GM08714 (cell line): Measurements from ENCODE around the gene TP53BP1.

ENCODE experiments used
- H3K4me3 ChIP-seq: fragments of 200-500 bp; sonication (Bioruptor generic); 2 replicates; pipeline ENCODE4 v1.5.1; 2014; ENCODE audit warnings: mild to moderate bottlenecking, low read length, inconsistent platforms
- ZNF274 ChIP-seq: IDR thresholded peaks from 2 replicates; pipeline ENCODE4 v1.6.1; 2012; ENCODE audit warnings: mild to moderate bottlenecking, low read depth, low read length

The TP53BP1 gene

DNA sequence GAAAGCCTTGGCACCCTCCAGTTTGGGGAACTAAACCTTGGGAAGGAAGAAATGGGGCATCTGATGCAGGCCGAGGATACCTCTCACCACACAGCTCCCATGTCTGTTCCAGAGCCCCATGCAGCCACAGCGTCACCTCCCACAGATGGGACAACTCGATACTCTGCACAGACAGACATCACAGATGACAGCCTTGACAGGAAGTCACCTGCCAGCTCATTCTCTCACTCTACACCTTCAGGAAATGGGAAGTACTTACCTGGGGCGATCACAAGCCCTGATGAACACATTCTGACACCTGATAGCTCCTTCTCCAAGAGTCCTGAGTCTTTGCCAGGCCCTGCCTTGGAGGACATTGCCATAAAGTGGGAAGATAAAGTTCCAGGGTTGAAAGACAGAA, 32.2 kb upstream of the TP53BP1 start:
- no peak for TF ChIP-seq ZNF274
- H3K4me3 ChIP-seq, result no peak overlapping the region

DNA sequence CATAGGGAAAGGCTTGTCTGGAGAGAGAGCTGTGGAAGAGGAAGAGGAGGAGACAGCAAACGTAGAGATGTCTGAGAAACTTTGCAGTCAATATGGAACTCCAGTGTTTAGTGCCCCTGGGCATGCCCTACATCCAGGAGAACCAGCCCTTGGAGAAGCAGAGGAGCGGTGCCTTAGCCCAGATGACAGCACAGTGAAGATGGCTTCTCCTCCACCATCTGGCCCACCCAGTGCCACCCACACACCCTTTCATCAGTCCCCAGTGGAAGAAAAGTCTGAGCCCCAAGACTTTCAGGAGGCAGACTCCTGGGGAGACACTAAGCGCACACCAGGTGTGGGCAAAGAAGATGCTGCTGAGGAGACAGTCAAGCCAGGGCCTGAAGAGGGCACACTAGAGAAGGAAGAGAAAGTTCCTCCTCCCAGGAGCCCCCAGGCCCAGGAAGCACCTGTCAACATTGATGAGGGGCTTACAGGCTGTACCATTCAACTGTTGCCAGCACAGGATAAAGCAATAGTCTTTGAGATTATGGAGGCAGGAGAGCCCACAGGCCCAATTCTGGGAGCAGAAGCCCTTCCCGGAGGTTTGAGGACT, 31.4 kb upstream of the TP53BP1 start:
- H3K4me3 ChIP-seq, result no peak overlapping the region
- TF ChIP-seq ZNF274, result no peak

DNA sequence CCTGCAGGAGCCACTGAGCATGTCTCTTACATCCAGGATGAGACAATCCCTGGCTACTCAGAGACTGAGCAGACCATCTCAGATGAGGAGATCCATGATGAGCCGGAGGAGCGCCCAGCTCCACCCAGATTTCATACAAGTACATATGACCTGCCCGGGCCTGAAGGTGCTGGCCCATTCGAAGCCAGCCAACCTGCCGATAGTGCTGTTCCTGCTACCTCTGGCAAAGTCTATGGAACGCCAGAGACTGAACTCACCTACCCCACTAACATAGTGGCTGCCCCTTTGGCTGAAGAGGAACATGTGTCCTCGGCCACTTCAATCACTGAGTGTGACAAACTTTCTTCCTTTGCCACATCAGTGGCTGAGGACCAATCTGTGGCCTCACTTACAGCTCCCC, 30.7 kb upstream of the TP53BP1 start:
- no peak for TF ChIP-seq ZNF274

DNA sequence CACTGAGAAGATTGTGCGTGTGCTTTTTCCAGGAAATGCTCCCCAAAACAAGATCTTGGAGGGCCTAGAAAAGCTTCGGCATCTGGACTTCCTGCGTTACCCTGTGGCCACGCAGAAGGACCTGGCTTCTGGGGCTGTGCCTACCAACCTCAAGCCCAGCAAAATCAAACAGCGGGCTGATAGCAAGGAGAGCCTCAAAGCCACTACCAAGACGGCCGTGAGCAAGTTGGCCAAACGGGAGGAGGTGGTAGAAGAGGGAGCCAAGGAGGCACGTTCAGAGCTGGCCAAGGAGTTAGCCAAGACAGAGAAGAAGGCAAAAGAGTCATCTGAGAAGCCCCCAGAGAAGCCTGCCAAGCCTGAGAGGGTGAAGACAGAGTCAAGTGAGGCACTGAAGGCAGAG, 29.3 kb upstream of the TP53BP1 start:
- H3K4me3 ChIP-seq, result no peak overlapping the region
- no peak for TF ChIP-seq ZNF274

More for the DNA sequence above, 30.7 kb upstream of the TP53BP1 start:
- H3K4me3 ChIP-seq, result no peak overlapping the region

DNA sequence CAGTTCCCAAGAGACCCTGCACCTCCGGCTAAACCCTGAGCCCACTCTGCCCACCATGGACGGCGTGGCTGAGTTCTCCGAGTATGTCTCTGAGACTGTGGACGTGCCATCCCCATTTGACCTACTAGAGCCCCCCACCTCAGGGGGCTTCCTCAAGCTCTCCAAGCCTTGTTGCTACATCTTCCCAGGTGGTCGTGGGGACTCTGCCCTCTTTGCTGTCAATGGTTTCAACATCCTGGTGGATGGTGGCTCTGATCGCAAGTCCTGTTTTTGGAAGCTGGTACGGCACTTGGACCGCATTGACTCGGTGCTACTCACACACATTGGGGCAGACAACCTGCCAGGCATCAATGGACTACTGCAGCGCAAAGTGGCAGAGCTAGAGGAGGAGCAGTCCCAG, 28.5 kb upstream of the TP53BP1 start:
- no peak overlapping the region for H3K4me3 ChIP-seq
- no peak for TF ChIP-seq ZNF274

DNA sequence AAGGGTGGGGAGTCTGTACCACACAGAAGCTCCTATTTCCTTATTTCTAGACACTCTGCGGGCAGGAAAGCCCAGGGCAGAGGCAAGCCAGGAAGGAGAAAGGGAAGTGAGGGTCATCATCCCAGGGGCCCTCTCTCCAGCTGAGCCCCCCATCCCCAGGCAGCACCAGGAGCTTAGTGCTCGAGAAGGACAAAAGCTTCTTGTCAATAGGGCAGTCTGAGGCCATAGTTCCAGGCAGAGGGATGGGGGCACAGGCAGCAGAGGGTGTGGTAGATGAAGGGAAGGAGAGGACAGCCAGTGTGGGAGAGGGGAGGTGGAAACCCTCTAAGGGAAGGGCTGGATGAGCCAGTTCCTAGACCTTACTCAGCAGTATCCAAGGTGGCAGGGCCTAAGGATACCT, 27.2 kb upstream of the TP53BP1 start:
- no peak overlapping the region for H3K4me3 ChIP-seq
- TF ChIP-seq ZNF274, result no peak

GRCh38 chr15:43519196-43519595, 26.2 kb upstream of the TP53BP1 start:
- H3K4me3 ChIP-seq, result no peak overlapping the region

DNA sequence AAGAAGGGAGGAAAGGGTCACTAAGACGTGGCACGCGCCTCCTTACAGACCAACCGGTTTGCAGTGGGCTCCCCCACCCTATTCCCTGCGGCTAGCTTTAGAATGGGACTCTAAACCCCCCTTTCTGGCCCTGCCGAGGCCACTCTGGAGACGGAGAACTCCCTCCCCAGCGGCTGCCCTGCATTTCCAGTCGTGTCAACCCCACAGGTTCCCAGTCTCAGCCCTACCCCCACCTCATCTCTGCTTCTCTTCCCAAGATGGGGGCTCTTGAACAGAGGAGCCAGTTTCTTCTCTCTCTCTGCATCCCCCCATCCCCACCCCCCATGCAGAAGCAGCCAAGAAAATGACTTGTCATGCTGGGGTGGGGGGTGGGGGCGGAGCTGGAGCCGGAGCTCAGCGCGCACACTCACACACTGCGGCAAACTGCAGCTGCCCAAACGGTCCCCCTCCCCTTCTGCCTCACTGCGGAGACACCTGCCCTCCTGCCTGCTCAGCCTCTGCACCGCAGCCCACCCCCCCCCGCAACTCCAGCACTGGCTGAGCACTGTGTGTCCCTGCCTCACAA, 25.3 kb upstream of the TP53BP1 start:
- TF ChIP-seq ZNF274, result no peak
- H3K4me3 ChIP-seq, result no peak overlapping the region

More at GRCh38 chr15:43519196-43519595, 26.2 kb upstream of the TP53BP1 start:
- no peak for TF ChIP-seq ZNF274

DNA sequence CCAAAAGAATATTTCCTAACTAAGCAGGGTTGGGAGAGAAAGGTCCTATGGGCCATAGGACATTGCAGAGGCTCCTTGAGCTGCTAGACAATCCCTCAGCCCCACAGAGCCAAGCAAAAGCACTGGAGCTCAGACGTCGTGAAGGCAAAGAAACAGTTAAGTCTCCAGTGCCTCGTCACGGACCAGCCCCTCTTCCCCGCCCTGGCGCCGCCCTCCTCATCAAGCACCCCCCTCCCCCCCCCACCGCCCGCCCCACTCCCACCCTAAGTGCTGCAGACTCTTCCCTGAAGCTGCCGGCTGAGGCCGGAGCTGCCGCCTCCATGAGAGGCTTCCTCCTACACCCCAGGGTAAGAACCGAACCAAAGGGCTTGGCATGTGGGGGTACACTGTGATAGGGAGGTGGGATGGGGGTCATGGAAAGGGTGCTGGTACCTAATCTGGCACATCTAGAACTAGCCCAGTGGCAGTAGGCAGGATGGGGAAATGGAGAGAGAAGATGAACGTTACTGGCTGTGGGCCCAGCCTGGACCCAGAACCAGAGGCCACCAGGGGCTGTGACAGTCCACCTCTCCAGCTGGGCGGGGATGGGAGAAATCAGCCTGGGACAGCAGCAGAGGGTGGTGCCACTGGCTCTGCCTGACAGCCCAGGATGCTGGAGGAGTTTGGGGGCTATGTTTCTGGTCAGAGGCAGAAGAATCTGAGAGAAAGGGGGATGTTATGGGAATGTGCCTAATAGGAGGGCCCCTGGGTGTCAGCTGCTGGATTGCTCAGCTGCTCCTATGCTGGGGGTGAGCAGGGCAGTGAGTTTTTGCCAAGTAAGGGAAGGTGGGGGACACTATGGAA, 24.6 kb upstream of the TP53BP1 start, which contains the start of gene MAP1A:
Gene MAP1A, plus strand, starts transcription at position 255 of the 843 bp plus-strand sequence. CDS start 3,866 bp downstream, outside the sequence.
- H3K4me3 ChIP-seq, result no peak within 1 kb of the TSS
- no peak for TF ChIP-seq ZNF274

GRCh38 chr15:43516801-43517353, 23.9 kb upstream of the TP53BP1 start:
- no peak for TF ChIP-seq ZNF274
- H3K4me3 ChIP-seq, result no peak overlapping the region

DNA sequence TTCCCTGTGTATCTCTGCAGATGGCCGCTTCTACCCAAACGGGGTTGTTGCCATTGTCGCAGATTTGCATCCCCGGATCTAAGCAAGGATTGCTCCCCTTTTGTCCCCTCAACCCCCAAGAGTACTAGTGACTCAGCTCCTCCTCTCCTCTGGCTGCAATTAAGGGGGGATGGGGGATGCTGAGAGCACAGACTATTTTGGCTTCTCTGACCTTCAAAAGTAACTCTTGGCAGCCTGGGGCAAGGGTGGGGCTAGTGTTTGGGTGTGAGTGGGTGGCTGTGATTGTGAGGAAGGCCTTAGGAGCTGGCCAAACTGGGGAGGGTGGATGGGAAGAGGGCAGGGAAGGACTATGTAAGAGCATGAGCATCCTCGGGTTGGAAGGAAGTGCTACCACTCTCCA, 23.2 kb upstream of the TP53BP1 start:
- no peak for TF ChIP-seq ZNF274
- no peak overlapping the region for H3K4me3 ChIP-seq

DNA sequence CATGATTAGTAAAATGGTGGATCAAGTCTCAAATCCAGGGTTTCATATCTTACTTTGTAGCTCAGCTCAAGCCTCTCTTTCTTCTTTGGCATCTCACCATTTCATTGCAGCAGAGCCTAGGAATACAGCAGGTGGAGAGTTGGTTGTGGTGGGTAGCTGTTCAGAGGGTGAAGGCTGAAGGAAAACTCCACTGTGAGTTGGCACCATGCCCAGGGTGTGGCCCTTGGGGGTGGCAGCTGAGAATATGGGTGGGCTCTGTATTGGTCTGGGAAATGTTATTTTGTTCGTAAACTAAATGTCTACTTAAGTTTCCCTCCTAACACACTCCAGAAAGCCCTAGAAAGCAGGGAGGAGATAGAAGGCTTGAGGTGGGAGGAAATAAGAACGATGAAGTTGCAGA, 22.8 kb upstream of the TP53BP1 start:
- no peak for TF ChIP-seq ZNF274
- H3K4me3 ChIP-seq, result no peak overlapping the region

DNA sequence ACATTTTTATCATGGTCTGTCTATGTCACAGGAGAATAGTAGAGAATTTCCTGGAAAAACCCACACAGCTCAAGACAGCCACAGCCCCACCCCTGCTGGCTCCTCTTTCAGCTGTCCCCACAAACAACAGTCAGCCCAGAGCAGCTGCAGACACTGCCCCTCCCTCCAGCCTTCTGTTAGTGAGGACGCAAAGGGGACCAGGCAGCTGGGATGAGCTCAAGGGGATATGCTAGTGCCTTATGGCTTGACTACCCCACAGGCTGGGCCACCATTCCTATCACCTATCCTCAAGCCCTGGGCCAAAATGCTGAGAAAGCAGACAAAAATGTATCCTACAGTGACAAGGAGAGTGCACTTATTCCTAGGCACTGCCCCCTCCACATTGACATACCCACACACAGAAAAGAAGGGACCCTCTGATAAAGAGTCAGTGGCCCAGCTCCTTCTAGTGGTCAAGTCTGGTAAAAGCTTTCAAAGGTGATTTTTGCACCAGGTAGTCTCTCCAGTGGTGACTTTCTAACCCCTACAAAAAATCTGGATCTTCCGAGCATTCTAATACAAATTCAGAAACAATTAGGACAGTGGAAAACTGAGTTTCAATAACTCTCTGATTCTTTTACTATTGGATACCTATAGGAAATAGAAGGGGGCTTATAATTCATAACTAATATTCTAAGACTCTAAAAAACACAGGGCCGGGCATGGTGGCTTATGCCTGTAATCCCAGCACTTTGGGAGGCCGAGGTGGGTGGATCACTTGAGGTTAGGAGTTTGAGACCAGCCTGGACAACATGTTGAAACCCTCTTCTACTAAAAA, 21.5 kb upstream of the TP53BP1 start:
- no peak overlapping the region for H3K4me3 ChIP-seq
- TF ChIP-seq ZNF274, result no peak

DNA sequence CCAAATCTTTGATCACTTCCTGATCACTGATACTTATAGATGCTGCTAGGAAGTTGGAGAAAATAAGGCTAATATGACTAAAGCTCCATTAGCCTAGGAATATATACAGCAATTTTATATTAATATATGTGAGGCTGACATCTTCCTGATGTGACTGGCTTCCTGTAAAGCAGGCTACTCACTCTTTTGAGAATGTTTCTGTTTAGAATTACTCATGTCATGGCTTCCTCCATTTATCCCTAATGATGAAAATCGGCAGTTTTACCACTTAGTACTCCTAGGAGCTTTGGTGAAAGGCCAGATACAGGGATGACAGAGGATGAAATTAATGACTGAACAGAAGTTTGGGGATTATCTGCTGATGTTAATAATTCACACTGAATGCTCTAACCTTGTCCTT, 20.6 kb upstream of the TP53BP1 start:
- H3K4me3 ChIP-seq, result no peak overlapping the region
- no peak for TF ChIP-seq ZNF274
